GM12878 (cell line): ENCODE data around the gene ATAD2B. TPM values are rescaled to one million over a fixed set of nuclear protein-coding genes. Genes with fewer than 3 reads are reported as not detected.

Experiments
- ATAC-seq: fragments of 200-7000 bp; cut with Tn5 transposase; 3 replicates; pipeline ENCODE4 v1.9.1; 2020; ENCODE audit warnings: mild to moderate bottlenecking, moderate library complexity
- BruUV-seq: library from RNA; stranded (reverse); fragments of 400-500 nt; replicated peaks from 2 replicates; lab custom pipeline; 2021; lab: Mats Ljungman, UMichigan
- CTCF ChIA-PET: fragments of 300-600 bp; sonication (Branson Sonifier 250); formaldehyde crosslinking; extraction: SDS; loops from one replicate; lab custom pipeline; 2021; ENCODE audit warnings: inconsistent platforms; lab: Yijun Ruan, JAX
- POLR2A ChIA-PET: fragments of 350-600 bp; formaldehyde crosslinking; extraction: SDS; loops from one replicate; lab custom pipeline; 2021; ENCODE audit warnings: inconsistent platforms; lab: Charles Lee
- RAD21 ChIA-PET: fragments of 300-600 bp; sonication (Branson Sonifier 250); formaldehyde crosslinking; loops from one replicate; lab custom pipeline; 2023; ENCODE audit warnings: antibody characterized with exemption; ENCODE audit not compliant: unreplicated experiment; lab: Charles Lee
- SMC1A ChIA-PET: fragments of 300-600 bp; sonication (Branson Sonifier 250); formaldehyde crosslinking; loops from one replicate; lab custom pipeline; 2023; ENCODE audit not compliant: unreplicated experiment, uncharacterized antibody; lab: Charles Lee
- DNase-seq: peaks from one replicate; pipeline ENCODE4 v3.0.0-alpha.2; 2011; ENCODE audit warnings: low read depth, low spot score
- FAIRE-seq: peaks from 3 replicates; lab custom pipeline; 2011; peaks lifted over from hg19 to GRCh38; lab: Jason Lieb, UNC
- H2AFZ ChIP-seq: 2 replicates; pipeline ENCODE4 v1.6.0; 2011; ENCODE audit warnings: low read depth, low read length, control low read depth; ENCODE audit not compliant: control insufficient read depth
- H3K27ac ChIP-seq: 2 replicates; pipeline ENCODE4 v1.5.1; 2011; ENCODE audit warnings: control low read depth; ENCODE audit not compliant: control insufficient read depth, insufficient read depth
- H3K27me3 ChIP-seq, 2 experiments: replicated peaks in 1 of 2; 2 replicates each; pipeline versions ENCODE4 v1.6.0 to v1.6.1; 2011; ENCODE audit warnings: low read length in 1 of 2; ENCODE audit not compliant: control insufficient read depth in 2 of 2, insufficient read depth in 2 of 2
- H3K36me3 ChIP-seq, 2 experiments: 2 replicates each; pipeline ENCODE4 v1.5.1; 2011; ENCODE audit warnings: low read length in 1 of 2; ENCODE audit not compliant: control insufficient read depth in 2 of 2, insufficient read depth in 2 of 2
- H3K4me1 ChIP-seq: 2 replicates; pipeline ENCODE4 v1.6.1; 2011; ENCODE audit warnings: mild to moderate bottlenecking, low read length, moderate library complexity, mixed read lengths; ENCODE audit not compliant: control insufficient read depth, insufficient read depth
- H3K4me2 ChIP-seq: 2 replicates; pipeline ENCODE4 v1.6.0; 2011; ENCODE audit warnings: control low read depth; ENCODE audit not compliant: control insufficient read depth, insufficient read depth
- H3K4me3 ChIP-seq: fragments of 200-600 bp; sonication (generic); 2 replicates; pipeline ENCODE4 v1.5.1; 2016
- H3K79me2 ChIP-seq: 2 replicates; pipeline ENCODE4 v1.6.0; 2011; ENCODE audit warnings: low read length; ENCODE audit not compliant: control insufficient read depth, insufficient read depth
- H3K9ac ChIP-seq: 2 replicates; pipeline ENCODE4 v1.8.0; 2011; ENCODE audit warnings: low read length, control low read depth, mixed read lengths; ENCODE audit not compliant: control insufficient read depth, insufficient read depth
- H3K9me3 ChIP-seq: replicated peaks from 3 replicates; pipeline ENCODE4 v1.5.1; 2011; ENCODE audit warnings: mild to moderate bottlenecking, low read length; ENCODE audit not compliant: control insufficient read depth, insufficient read depth
- H4K20me1 ChIP-seq: 2 replicates; pipeline ENCODE4 v1.6.0; 2011; ENCODE audit not compliant: control insufficient read depth, insufficient read depth
- ASH2L ChIP-seq: fragments of 300-600, 200-600 bp; sonication (generic); IDR thresholded peaks from 2 replicates; pipeline ENCODE4 v1.6.1; 2017; ENCODE audit warnings: low read depth, mild to moderate bottlenecking, borderline replicate concordance
- ATF3 ChIP-seq: IDR thresholded peaks from 2 replicates; pipeline ENCODE4 v1.6.1; 2011; ENCODE audit warnings: low read depth, mild to moderate bottlenecking, low read length, moderate library complexity, borderline replicate concordance; ENCODE audit errors: extremely low read depth
- CBX5 ChIP-seq: sonication (generic); IDR thresholded peaks from 2 replicates; pipeline ENCODE4 v1.6.1; 2016; ENCODE audit warnings: low read depth, moderate library complexity, mild to moderate bottlenecking, inconsistent platforms
- GABPA ChIP-seq: IDR thresholded peaks from 2 replicates; pipeline ENCODE4 v1.6.1; 2014; ENCODE audit warnings: antibody characterized with exemption, low read depth, mild to moderate bottlenecking, inconsistent platforms
- MEF2B ChIP-seq: fragments of 450-650 bp; IDR thresholded peaks from 2 replicates; pipeline ENCODE4 v1.6.1; 2018; ENCODE audit warnings: mild to moderate bottlenecking, moderate library complexity; ENCODE audit not compliant: partially characterized antibody, poor library complexity, severe bottlenecking
- NKRF ChIP-seq: fragments of 450-650 bp; conservative IDR thresholded peaks from 2 replicates; pipeline ENCODE4 v1.6.1; 2017; ENCODE audit warnings: mild to moderate bottlenecking, moderate library complexity
- PML ChIP-seq: IDR thresholded peaks from 2 replicates; pipeline ENCODE4 v1.6.1; 2012; ENCODE audit warnings: low read length, inconsistent platforms
- PRDM15 ChIP-seq: fragments of 450-650 bp; formaldehyde crosslinking; IDR thresholded peaks from 2 replicates; pipeline ENCODE4 v1.4.0; 2020; ENCODE audit warnings: mild to moderate bottlenecking, moderate library complexity
- RAD51 ChIP-seq: fragments of 450-650 bp; IDR thresholded peaks from 2 replicates; pipeline ENCODE4 v1.6.1; 2016; ENCODE audit warnings: moderate library complexity, mild to moderate bottlenecking, inconsistent platforms
- RUNX3 ChIP-seq: IDR thresholded peaks from 2 replicates; pipeline ENCODE4 v1.6.1; 2012; ENCODE audit warnings: low read length, inconsistent platforms
- SMC3 ChIP-seq: IDR thresholded peaks from 2 replicates; pipeline ENCODE4 v1.6.1; 2011; ENCODE audit warnings: low read length, improper control_type of control experiment, borderline replicate concordance
- SREBF1 ChIP-seq: IDR thresholded peaks from 2 replicates; pipeline ENCODE4 v1.6.1; 2012; ENCODE audit warnings: mild to moderate bottlenecking, low read length
- SREBF2 ChIP-seq: IDR thresholded peaks from 2 replicates; pipeline ENCODE4 v1.6.1; 2012; ENCODE audit warnings: mild to moderate bottlenecking, low read length
- STAT3 ChIP-seq: IDR thresholded peaks from 2 replicates; pipeline ENCODE4 v1.6.1; 2011; ENCODE audit warnings: low read depth, low read length, improper control_type of control experiment
- SUZ12 ChIP-seq: fragments of 200-600 bp; sonication (generic); IDR thresholded peaks from one replicate; pipeline ENCODE4 v1.6.1; 2018; ENCODE audit warnings: antibody characterized with exemption, mild to moderate bottlenecking; ENCODE audit not compliant: unreplicated experiment
- TARDBP ChIP-seq: IDR thresholded peaks from 2 replicates; pipeline ENCODE4 v1.6.1; 2016; ENCODE audit warnings: borderline replicate concordance
- TCF12 ChIP-seq: IDR thresholded peaks from 2 replicates; pipeline ENCODE4 v1.6.1; 2011; ENCODE audit warnings: low read depth, mild to moderate bottlenecking, low read length
- WGBS: methylation state at CpG from one replicate; pipeline ENCODE4 v1.1.6; 2016; ENCODE audit warnings: low lambda C conversion rate; ENCODE audit not compliant: insufficient replicate concordance, insufficient coverage; ENCODE audit errors: missing lambda C conversion rate; 5-methylcytosine and 5-hydroxymethylcytosine counted together
- in situ Hi-C: fragments of 300-500 bp; cut with MboI; formaldehyde crosslinking; loops from 9 replicates; pipeline ENCODE4 v1.14.3; 2018; ENCODE audit warnings: mixed read lengths
- intact Hi-C: fragments of 100-400 bp; cut with micrococcal nuclease; formaldehyde crosslinking; loops from one replicate; pipeline ENCODE4 v1.14.2; 2022; ENCODE audit not compliant: unreplicated experiment
- polyA plus RNA-seq, 11 experiments: library from polyadenylated mRNA; depleted of rRNA in 4 of 11; unstranded in 6 of 11; stranded (reverse) in 5 of 11; fragments of >200 nt; fragmentation: Nextera tagmentation in 4 of 11; fragmentation: Illumina TruSeq in 1 of 11; extraction: Ambion mirVana in 4 of 11; extraction: Trizol in 1 of 11; gene quantifications; 1 replicate in 1 of 11; 2 replicates in 10 of 11; pipeline versions ENCODE4 v1.2.1 to v1.2.3, GENCODE V29; 2011 to 2016; ENCODE audit warnings: inconsistent platforms in 2 of 11, missing spikeins in 2 of 11, low read depth in 1 of 11
- total RNA-seq, 4 experiments: library from RNA; depleted of rRNA in 3 of 4; stranded (reverse); fragments of >200 nt in 3 of 4; fragmentation: Illumina TruSeq in 1 of 4; extraction: Trizol in 1 of 4; gene quantifications; 2 replicates each; pipeline versions ENCODE4 v1.2.1 to v1.2.3, GENCODE V29; 2013 to 2021
- TF ChIP-seq, protein P1 (sequence below): fragments of 450-650 bp; IDR thresholded peaks from 2 replicates; pipeline ENCODE4 v1.6.1; 2018; ENCODE audit warnings: mild to moderate bottlenecking, low read depth, moderate library complexity; ENCODE audit not compliant: partially characterized antibody

The ATAD2B gene
- total and polyA plus RNA-seq, 10 of the 15 experiments (the other 5 are each of a cell fraction or from before 2014, with no cell fraction given) = 3.6 to 29.9 (median 16.8) TPM

DNA sequence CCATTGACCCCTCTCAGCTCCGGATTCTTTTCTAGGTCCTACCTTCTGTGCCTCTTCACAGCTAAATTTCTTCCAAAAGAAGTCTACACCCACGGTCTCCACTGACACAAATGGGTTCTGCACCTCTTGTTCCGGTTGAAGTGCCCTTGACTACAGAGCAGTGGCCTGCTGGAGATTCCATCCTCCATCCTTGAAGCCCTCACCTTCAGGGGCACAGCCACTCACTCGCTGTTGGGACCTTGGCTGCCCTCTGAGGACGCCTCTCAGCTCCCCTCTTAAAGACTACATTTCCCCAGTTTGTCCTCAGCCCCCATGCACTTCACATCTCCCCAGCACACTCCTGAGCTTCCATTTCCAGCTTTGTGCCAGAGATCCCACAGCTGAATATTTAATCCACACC, 226.3 kb downstream of the ATAD2B start:
- Histone ChIP-seq H3K4me3 (no peak overlapping the region), H3K4me2 (no peak overlapping the region), H3K36me3 (peaks cover 15 to 16% of the 10 kb centered on the region in 2 experiments; a peak in 3 of 4 replicates), H3K9ac (no peak overlapping the region), H3K4me1 (no peaks in the 10 kb centered on the region), H3K27ac (no peak overlapping the region), H3K79me2 (no peaks in the 10 kb centered on the region), H2AFZ (no peak overlapping the region), H3K9me3 (no peaks in the 10 kb centered on the region), H3K27me3 (no peaks in the 10 kb centered on the region), H4K20me1 (no peaks in the 10 kb centered on the region)
- ChIA-PET POLR2A (no interaction called here), CTCF (no interaction called here), SMC1A (no interaction called here), RAD21 (no interaction called here)
- no TSS peak for BruUV-seq
- DNase-seq (no peak), ATAC-seq (no peak), FAIRE-seq (no peak)
- intact Hi-C loops = no loop called here
- 67% methylated on average over 5 of the region's 5 CpGs for WGBS
- in situ Hi-C loops = no loop called here
- TF ChIP-seq SUZ12 (no peak), ASH2L (no peak), RAD51 (no peak), SREBF1 (no peak), MEF2B (no peak), ATF3 (no peak), NKRF (no peak), STAT3 (no peak), PRDM15 (no peak), GABPA (no peak), CBX5 (no peak), RUNX3 (no peak), SMC3 (no peak), PML (no peak), TARDBP (no peak), TCF12 (no peak), SREBF2 (no peak)
- TF ChIP-seq, protein P1, sequence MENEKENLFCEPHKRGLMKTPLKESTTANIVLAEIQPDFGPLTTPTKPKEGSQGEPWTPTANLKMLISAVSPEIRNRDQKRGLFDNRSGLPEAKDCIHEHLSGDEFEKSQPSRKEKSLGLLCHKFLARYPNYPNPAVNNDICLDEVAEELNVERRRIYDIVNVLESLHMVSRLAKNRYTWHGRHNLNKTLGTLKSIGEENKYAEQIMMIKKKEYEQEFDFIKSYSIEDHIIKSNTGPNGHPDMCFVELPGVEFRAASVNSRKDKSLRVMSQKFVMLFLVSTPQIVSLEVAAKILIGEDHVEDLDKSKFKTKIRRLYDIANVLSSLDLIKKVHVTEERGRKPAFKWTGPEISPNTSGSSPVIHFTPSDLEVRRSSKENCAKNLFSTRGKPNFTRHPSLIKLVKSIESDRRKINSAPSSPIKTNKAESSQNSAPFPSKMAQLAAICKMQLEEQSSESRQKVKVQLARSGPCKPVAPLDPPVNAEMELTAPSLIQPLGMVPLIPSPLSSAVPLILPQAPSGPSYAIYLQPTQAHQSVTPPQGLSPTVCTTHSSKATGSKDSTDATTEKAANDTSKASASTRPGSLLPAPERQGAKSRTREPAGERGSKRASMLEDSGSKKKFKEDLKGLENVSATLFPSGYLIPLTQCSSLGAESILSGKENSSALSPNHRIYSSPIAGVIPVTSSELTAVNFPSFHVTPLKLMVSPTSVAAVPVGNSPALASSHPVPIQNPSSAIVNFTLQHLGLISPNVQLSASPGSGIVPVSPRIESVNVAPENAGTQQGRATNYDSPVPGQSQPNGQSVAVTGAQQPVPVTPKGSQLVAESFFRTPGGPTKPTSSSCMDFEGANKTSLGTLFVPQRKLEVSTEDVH = no peak
